22Rv1 (cell line): ENCODE results near the gene CPXM2.

Source experiments
- CTCF ChIP-seq: fragments of 450-650 bp; IDR thresholded peaks from 2 replicates; pipeline ENCODE4 v1.5.1; 2017; ENCODE audit warnings: mild to moderate bottlenecking
- ZFX ChIP-seq: fragments of 450-650 bp; IDR thresholded peaks from 2 replicates; pipeline ENCODE4 v1.6.1; 2017; ENCODE audit warnings: antibody characterized with exemption, borderline replicate concordance

GRCh38 chr10:123800821-123801220, 90.8 kb downstream of the CPXM2 start:
- TF ChIP-seq CTCF (no peak), ZFX (no peak)
